Immature natural killer cell (primary cell): ENCODE data around the gene CAMK2B. TPM values are rescaled to one million over a fixed set of nuclear protein-coding genes. Genes with fewer than 3 reads are reported as not detected.

Experiments used
- DNase-seq, 3 donors: peaks; one replicate each; pipeline ENCODE4 v3.0.0; 2022; ENCODE audit warnings: mixed read lengths in 1 of 3
- H3K27ac Mint-ChIP-seq, 6 donors: one replicate each; pipeline ENCODE4 v1.8.0; 2020; ENCODE audit warnings: mixed read lengths in 6 of 6, mild to moderate bottlenecking in 5 of 6, inconsistent platforms in 4 of 6, moderate library complexity in 3 of 6
- H3K27me3 Mint-ChIP-seq, 3 donors: one replicate each; pipeline ENCODE4 v1.8.0; 2020 to 2021; ENCODE audit warnings: low read depth in 3 of 3, mild to moderate bottlenecking in 3 of 3, mixed read lengths in 3 of 3, moderate library complexity in 3 of 3, inconsistent platforms in 1 of 3
- H3K36me3 Mint-ChIP-seq, 3 donors: one replicate each; pipeline ENCODE4 v1.8.0; 2020; ENCODE audit warnings: mixed read lengths in 3 of 3, inconsistent platforms in 2 of 3, mild to moderate bottlenecking in 2 of 3
- H3K4me1 Mint-ChIP-seq, 2 donors: one replicate each; pipeline ENCODE4 v1.8.0; 2020; ENCODE audit warnings: inconsistent platforms in 2 of 2, mild to moderate bottlenecking in 2 of 2, mixed read lengths in 2 of 2, moderate library complexity in 1 of 2
- H3K4me3 Mint-ChIP-seq, 5 donors: one replicate each; pipeline ENCODE4 v1.8.0; 2020; ENCODE audit warnings: mild to moderate bottlenecking in 5 of 5, mixed read lengths in 5 of 5, inconsistent platforms in 3 of 5, moderate library complexity in 3 of 5
- H3K9me3 Mint-ChIP-seq, 6 donors: one replicate each; pipeline ENCODE4 v1.8.0; 2020; ENCODE audit warnings: mild to moderate bottlenecking in 6 of 6, mixed read lengths in 6 of 6, inconsistent platforms in 4 of 6, moderate library complexity in 3 of 6
- polyA plus RNA-seq, 3 donors: library from polyadenylated mRNA; unstranded; fragments of 300-500 nt; fragmentation: Illumina TruSeq; gene quantifications; one replicate each; pipeline ENCODE4 v1.2.3, GENCODE V29; 2021

Gene CAMK2B
- polyA plus RNA-seq, 3 donors from 2014 or later = not detected

DNA sequence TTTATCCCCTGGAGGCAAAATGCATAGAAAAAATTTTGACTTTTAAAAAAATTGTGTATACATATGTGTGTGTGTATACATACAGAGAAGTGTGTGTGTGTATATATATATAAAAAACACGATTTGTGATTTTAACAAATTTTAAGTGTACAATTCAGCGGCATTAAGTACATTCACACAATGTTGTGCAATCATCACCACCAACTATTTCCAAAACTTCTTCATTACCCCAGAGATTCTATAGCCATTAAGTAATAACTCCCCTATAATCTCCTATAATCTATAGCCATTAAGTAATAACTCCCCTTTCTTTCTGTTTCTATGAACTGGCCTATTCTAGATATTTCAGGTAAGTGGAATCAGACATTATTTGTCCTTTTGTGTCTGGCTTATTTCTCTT, 20.7 kb upstream of the CAMK2B start:
- no peak overlapping the region for H3K27ac Mint-ChIP-seq
- no peak overlapping the region for H3K4me3 Mint-ChIP-seq
- H3K27me3 Mint-ChIP-seq = peaks cover 1 to 22% (median 3%) of the 10 kb centered on the region in 3 donors
- H3K4me1 Mint-ChIP-seq = no peaks in the 10 kb centered on the region
- DNase-seq = no peak
- H3K36me3 Mint-ChIP-seq = no peaks in the 10 kb centered on the region
- peaks cover 0 to 7% (median 0%) of the 10 kb centered on the region in 6 donors for H3K9me3 Mint-ChIP-seq

DNA sequence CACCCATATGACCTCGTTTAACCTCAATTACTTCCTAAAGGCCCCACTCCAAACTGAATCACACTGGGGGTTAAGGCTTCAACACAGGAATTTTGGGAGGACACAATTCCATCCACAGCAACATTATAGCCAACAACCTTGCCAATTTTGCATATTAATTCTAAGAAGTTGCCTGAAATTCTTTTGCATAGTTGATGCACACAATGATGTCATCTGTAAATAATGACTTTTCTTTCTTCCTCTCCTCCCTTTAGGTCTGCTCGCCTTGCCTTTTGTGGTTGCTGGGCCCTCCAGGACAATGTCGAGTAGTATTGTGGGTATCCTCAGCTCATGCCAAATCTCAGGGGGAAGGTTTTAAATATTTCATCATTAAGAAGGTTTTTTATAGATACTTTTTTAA, 16.0 kb upstream of the CAMK2B start:
- H3K36me3 Mint-ChIP-seq = no peaks in the 10 kb centered on the region
- no peak for DNase-seq
- no peak overlapping the region for H3K27ac Mint-ChIP-seq
- H3K27me3 Mint-ChIP-seq = peaks cover 0 to 10% (median 6%) of the 10 kb centered on the region in 3 donors
- H3K4me1 Mint-ChIP-seq = no peaks in the 10 kb centered on the region
- no peak overlapping the region for H3K4me3 Mint-ChIP-seq
- peaks cover 0 to 9% (median 4%) of the 10 kb centered on the region in 6 donors for H3K9me3 Mint-ChIP-seq

DNA sequence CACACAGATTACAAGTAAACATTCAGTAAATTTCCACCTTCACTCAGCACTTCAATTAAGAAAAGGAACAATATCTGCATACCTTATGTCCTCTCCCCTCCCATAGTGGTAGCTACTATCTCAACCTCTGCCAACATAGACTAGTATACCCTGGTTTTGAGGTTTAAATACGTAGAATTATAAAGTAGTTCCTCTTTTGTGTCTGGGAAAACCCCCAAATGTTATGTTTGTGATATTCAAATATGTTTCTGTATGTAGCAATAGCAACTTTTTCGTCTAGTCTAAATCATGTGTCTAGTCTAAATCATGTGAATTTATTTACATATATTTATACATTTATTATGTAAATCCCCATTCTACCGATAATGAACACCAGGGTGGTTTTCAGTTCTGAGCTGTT, 13.2 kb upstream of the CAMK2B start:
- H3K4me1 Mint-ChIP-seq = no peaks in the 10 kb centered on the region
- no peak overlapping the region for H3K27ac Mint-ChIP-seq
- no peak overlapping the region for H3K4me3 Mint-ChIP-seq
- peaks cover 0 to 6% (median 4%) of the 10 kb centered on the region in 3 donors for H3K27me3 Mint-ChIP-seq
- peaks cover 0 to 15% (median 5%) of the 10 kb centered on the region in 6 donors for H3K9me3 Mint-ChIP-seq
- DNase-seq = no peak
- peaks cover 0 to 5% (median 0%) of the 10 kb centered on the region in 3 donors for H3K36me3 Mint-ChIP-seq

DNA sequence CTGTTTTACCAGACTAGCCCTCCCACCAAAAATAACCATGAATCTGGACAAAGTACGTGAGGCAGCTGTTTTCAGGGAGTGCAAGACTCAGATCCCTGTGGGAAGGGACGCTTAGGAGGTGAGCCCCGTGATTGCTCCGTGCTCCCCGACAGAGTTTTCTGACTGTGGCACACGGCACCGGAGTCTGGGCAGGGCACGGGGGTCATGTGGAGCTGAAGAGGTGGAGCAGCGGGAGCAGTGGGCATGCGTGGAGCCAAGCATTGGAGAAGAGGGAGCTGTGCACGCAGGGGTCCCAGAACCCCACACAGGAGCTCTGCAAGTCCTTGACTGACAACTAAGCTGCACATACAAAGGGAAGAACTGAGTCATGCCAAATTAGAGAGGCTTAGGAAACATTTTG, 11.1 kb upstream of the CAMK2B start:
- H3K27ac Mint-ChIP-seq = no peak overlapping the region

DNA sequence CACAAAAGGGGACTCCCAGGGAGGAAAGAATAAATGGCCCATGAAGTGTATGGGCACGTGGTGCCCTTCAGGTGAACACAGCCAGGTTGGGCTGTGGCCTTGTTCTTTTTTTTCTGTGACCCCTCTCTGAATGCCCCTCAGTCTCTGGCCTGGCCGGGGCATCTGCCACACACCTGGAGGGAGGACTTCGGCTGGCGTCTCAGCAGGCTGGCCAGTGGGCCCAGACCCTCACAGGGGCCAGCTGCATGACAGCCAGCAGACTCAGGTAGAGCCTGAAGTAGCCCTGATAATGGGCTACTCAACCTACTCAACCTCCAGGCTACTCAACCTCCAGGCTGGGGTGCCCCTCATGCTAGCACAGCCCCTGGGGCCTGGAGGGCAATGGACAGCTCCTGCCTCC, 9.8 kb upstream of the CAMK2B start:
- peaks cover 2 to 6% (median 6%) of the 10 kb centered on the region in 3 donors for H3K27me3 Mint-ChIP-seq
- H3K9me3 Mint-ChIP-seq = peaks cover 0 to 15% (median 5%) of the 10 kb centered on the region in 6 donors
- no peak for DNase-seq
- no peak overlapping the region for H3K27ac Mint-ChIP-seq
- H3K36me3 Mint-ChIP-seq = peaks cover 0 to 5% (median 0%) of the 10 kb centered on the region in 3 donors
- H3K4me1 Mint-ChIP-seq = no peaks in the 10 kb centered on the region
- H3K4me3 Mint-ChIP-seq = no peak overlapping the region

More for the DNA sequence above, 11.1 kb upstream of the CAMK2B start:
- Mint-ChIP-seq H3K36me3 (peaks cover 0 to 5% (median 0%) of the 10 kb centered on the region in 3 donors), H3K9me3 (peaks cover 0 to 15% (median 5%) of the 10 kb centered on the region in 6 donors), H3K27me3 (peaks cover 2 to 6% (median 4%) of the 10 kb centered on the region in 3 donors), H3K4me1 (no peaks in the 10 kb centered on the region), H3K4me3 (no peak overlapping the region)
- DNase-seq = no peak

DNA sequence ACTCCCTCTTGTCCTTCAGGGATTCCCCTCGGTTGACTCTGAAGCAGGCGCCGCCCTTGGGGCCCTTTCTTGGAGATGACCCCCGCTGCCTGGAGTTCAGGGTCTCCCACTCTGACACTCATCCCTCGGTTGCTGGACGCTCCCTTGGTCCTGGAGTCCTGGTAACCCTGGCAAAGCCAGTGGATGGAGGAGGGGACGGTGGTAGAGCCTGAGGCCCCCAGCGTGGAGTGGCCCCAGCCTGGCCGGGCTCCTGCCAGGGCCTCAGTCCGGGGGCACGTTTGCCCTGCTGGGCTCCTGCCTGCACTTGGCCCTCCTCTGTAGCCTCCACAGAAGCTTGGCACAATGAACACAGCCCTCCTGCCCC, 9.3 kb upstream of the CAMK2B start:
- H3K4me3 Mint-ChIP-seq = no peak overlapping the region
- H3K36me3 Mint-ChIP-seq = peaks cover 0 to 5% (median 0%) of the 10 kb centered on the region in 3 donors
- H3K27ac Mint-ChIP-seq = no peak overlapping the region

DNA sequence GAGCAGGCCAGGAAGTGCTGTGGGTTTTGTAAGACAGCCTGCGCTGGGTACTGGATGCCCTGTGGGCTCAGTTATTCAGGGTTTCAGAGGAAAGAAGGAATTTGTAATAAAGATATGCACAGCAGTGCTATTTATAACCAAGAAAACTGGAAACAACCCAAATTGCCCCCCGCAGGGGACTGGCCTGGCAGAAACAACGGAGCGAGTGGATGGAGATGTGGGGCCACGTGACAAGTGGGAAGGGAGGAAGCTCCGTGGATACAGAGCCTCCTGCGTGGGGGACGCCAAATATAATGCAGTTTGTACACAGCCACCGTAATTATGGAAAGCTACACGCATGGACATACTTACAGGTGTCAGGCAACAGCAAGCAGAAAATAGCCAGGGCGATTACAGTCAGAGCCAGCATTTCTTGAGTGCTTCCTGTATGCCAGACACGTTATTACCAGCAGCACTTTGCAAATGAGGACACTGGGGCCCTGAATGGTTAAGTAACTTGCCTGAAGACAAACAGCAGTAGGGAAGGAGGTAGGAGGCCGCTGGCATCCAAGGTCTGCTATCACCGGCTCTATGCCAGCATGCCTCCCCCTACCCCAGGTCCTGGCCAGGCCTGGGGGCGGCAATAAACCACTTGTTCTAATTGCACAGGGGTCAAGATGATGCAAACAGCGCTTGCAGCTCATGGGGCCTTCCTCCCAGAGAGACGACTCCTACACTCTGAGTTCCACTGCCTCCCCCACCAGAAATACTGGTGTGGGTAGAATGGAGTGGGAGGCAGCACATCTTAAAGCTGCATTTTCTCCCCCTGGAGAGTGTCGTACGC, 8.7 kb upstream of the CAMK2B start:
- H3K4me3 Mint-ChIP-seq = no peak overlapping the region
- H3K9me3 Mint-ChIP-seq = peaks cover 0 to 15% (median 5%) of the 10 kb centered on the region in 6 donors

More for the DNA sequence above, 9.3 kb upstream of the CAMK2B start:
- DNase-seq = no peak
- Mint-ChIP-seq H3K4me1 (no peaks in the 10 kb centered on the region), H3K9me3 (peaks cover 0 to 15% (median 5%) of the 10 kb centered on the region in 6 donors), H3K27me3 (peaks cover 2 to 6% (median 6%) of the 10 kb centered on the region in 3 donors)

DNA sequence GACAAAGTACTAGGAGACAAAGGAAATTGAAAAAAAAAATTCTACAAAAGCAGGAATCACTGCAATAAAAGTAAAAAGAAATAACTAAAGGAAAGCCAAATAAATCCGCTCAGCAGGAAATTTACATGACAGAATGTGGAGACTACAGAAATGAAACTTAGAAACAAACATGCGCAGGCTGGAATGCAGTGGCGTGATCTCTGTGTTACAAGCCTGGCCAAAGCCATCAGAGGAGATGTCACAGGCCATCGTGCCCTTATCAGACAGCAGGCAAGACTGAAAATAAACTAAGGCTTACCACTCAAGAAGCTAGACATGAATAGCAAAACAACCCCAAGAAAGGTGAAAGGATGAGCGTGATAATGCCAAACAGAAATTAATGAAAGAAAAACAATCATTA, 6.3 kb upstream of the CAMK2B start:
- Mint-ChIP-seq H3K4me3 (no peak overlapping the region), H3K27ac (no peak overlapping the region), H3K27me3 (peaks cover 2 to 5% (median 2%) of the 10 kb centered on the region in 3 donors), H3K9me3 (peaks cover 0 to 8% (median 0%) of the 10 kb centered on the region in 6 donors), H3K4me1 (no peaks in the 10 kb centered on the region), H3K36me3 (peaks cover 0 to 5% (median 0%) of the 10 kb centered on the region in 3 donors)
- DNase-seq = no peak

More for the DNA sequence above, 8.7 kb upstream of the CAMK2B start:
- Mint-ChIP-seq H3K27me3 (peaks cover 2 to 6% (median 6%) of the 10 kb centered on the region in 3 donors), H3K36me3 (peaks cover 0 to 5% (median 0%) of the 10 kb centered on the region in 3 donors), H3K4me1 (no peaks in the 10 kb centered on the region), H3K27ac (no peak overlapping the region)
- DNase-seq = no peak

DNA sequence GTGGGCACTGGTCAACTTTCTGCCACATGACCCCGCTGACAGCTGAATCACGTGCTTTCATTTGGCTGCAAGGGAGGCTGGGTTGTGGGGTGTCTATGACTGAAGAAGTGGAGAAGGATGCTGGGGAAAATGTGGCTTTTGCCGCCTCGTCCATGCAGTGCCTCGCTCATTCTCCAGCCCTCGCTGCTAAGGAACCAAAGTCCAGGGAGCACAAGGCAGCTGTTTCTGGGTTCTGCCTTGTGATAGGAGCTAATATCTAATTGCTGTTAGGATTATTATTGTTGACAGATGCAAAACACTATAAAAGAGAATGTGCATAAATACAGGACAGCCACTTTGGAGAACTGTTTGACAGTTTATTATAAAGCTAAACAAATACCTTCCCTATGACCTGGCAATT, 4.9 kb upstream of the CAMK2B start:
- Mint-ChIP-seq H3K36me3 (no peaks in the 10 kb centered on the region), H3K9me3 (peaks cover 0 to 1% (median 0%) of the 10 kb centered on the region in 6 donors), H3K27ac (no peak overlapping the region), H3K4me1 (peaks cover 0 to 2% of the 10 kb centered on the region in 2 donors), H3K27me3 (peaks cover 3 to 6% (median 5%) of the 10 kb centered on the region in 3 donors), H3K4me3 (no peak overlapping the region)
- DNase-seq = no peak

DNA sequence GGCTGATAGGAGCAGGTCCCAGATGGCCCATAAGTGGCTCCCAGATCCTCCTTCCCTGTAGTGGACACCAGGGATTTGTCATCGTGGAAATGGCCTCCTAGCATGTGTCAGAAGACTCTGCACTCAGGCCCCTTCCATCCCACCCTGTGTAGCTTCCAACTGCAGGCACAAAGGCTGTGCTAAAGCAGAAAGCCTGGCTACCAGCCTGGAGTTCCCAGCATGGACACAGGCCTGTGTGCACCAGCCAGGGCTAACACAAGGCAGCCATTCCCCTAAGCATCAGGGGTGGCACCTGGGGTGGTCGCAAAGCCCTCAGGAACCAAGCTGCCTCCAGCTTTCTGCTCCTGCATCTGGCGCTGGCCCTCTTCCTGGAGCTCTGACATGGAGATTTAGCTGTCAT, 4.5 kb upstream of the CAMK2B start:
- no peak for DNase-seq
- Mint-ChIP-seq H3K36me3 (no peaks in the 10 kb centered on the region), H3K4me3 (no peak overlapping the region), H3K9me3 (peaks cover 0 to 1% (median 0%) of the 10 kb centered on the region in 6 donors), H3K27me3 (peaks cover 3 to 6% (median 5%) of the 10 kb centered on the region in 3 donors), H3K4me1 (peaks cover 0 to 2% of the 10 kb centered on the region in 2 donors), H3K27ac (no peak overlapping the region)

DNA sequence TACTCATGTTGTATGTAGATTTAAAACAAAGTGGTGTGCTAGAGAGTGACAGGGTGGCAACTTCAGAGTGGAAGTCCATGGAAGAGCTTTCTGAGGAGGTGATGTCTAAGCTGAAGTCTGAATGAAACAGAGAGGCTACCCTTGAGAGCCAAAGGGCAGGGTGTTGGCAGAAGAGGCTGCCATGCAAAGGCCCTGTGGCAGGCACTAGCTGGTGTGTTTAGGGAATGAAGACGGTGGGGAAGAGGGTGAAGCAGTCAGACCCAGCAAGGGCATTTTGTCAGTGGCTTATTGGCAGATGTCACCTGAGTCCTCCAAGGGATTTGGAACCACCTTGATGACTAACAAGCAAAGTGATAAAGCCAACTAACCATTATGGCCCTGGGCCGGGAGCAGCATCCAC, 3.7 kb upstream of the CAMK2B start:
- H3K9me3 Mint-ChIP-seq = peaks cover 0 to 1% (median 0%) of the 10 kb centered on the region in 6 donors
- H3K4me3 Mint-ChIP-seq = no peak overlapping the region
- peaks cover 9 to 12% (median 10%) of the 10 kb centered on the region in 3 donors for H3K27me3 Mint-ChIP-seq
- peaks cover 0 to 2% of the 10 kb centered on the region in 2 donors for H3K4me1 Mint-ChIP-seq
- DNase-seq = no peak
- no peaks in the 10 kb centered on the region for H3K36me3 Mint-ChIP-seq
- no peak overlapping the region for H3K27ac Mint-ChIP-seq

DNA sequence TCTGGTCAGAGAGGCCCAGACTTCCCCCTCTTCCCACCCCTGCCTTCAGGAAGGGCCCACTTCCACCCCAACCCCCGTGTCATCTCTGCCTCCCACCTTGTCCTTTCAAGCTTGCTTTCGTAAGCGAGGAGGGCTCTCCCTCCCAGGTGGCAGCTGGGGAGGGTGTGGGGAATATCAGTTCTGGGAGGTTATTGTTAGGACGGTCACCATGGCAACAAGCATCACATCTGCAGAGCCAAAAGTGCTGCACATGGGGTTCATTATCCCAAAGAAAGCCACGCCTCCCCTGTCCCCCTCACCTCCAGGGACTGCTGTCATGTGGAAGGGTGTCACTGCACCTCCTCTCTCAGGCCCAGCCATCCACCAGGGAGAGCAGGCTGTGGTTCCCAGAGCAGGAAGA, 2.6 kb upstream of the CAMK2B start:
- H3K4me3 Mint-ChIP-seq = no peak overlapping the region
- H3K27me3 Mint-ChIP-seq = peaks cover 13 to 17% (median 14%) of the 10 kb centered on the region in 3 donors
- H3K27ac Mint-ChIP-seq = no peak overlapping the region
- no peak for DNase-seq
- H3K9me3 Mint-ChIP-seq = peaks cover 0 to 1% (median 0%) of the 10 kb centered on the region in 6 donors
- no peaks in the 10 kb centered on the region for H3K36me3 Mint-ChIP-seq
- peaks cover 0 to 2% of the 10 kb centered on the region in 2 donors for H3K4me1 Mint-ChIP-seq

DNA sequence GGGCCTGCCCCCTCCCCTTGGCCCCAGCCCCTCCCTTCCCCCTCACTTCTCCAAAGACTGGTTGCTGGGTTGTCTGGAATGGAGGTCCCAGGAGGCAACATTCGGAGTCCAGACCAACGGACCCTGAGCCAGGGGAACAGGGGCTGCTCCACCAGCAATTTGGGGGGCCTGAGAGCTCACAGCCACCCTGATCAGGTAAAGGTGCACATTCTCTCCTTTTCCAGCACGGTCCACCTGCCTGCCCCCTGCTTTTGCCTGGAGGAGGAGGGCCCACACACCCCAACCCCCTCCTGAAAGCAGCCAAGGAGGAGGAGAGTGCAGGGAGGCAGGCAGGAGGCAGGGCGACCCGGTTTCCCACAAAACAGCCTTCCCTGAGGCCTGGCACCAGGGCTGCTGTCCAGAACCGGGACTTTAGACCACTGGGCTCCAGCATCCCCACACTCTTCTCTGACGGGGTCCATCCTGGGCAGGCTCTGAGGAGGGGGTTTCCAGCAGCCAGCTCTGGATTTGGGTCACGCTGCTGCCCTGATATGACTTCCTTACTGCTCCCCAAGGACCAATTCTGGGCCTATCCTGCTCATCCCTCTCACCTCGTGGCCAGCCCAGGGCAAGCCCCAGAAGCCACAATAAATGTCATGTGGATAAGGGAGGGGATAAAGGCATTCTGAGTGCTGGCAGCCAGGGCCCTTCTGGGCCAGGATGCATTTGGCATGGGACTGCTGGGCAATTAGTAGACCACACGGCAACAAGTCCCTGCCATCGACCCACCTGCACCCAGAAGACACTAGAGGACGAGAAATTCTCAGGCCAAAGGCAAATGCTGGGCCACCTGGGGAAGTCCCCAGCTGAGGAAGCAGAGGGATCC, 1.1 kb upstream of the CAMK2B start:
- Mint-ChIP-seq H3K4me1 (peaks cover 0 to 2% of the 10 kb centered on the region in 2 donors), H3K4me3 (no peak overlapping the region), H3K36me3 (no peaks in the 10 kb centered on the region), H3K27ac (no peak overlapping the region), H3K9me3 (peaks cover 0 to 1% (median 0%) of the 10 kb centered on the region in 6 donors), H3K27me3 (peaks cover 11 to 18% (median 18%) of the 10 kb centered on the region in 3 donors)
- no peak for DNase-seq
